ENCODE data around the gene SLC16A14.

GRCh38 chr2:229996320-229996719 is 72.4 kb downstream of the SLC16A14 start:
- TF ChIP-seq CTCF (conservative IDR thresholded peaks at IDR 0.05; ENCODE audit: low read depth in 2 of 2) (no peak), POLR2AphosphoS5 (IDR thresholded peaks at IDR 0.05; ENCODE audit: low read depth) (no peak), ETS1 (IDR thresholded peaks at IDR 0.05) (no peak), EZH2 (IDR thresholded peaks at IDR 0.05; ENCODE audit: low read depth, unreplicated experiment) (no peak), EZH2phosphoT487 (IDR thresholded peaks at IDR 0.05; ENCODE audit: unreplicated experiment) (no peak), STAT1 (IDR thresholded peaks at IDR 0.05; ENCODE audit: unreplicated experiment) (no peak)
- TF ChIP-seq, protein P1, sequence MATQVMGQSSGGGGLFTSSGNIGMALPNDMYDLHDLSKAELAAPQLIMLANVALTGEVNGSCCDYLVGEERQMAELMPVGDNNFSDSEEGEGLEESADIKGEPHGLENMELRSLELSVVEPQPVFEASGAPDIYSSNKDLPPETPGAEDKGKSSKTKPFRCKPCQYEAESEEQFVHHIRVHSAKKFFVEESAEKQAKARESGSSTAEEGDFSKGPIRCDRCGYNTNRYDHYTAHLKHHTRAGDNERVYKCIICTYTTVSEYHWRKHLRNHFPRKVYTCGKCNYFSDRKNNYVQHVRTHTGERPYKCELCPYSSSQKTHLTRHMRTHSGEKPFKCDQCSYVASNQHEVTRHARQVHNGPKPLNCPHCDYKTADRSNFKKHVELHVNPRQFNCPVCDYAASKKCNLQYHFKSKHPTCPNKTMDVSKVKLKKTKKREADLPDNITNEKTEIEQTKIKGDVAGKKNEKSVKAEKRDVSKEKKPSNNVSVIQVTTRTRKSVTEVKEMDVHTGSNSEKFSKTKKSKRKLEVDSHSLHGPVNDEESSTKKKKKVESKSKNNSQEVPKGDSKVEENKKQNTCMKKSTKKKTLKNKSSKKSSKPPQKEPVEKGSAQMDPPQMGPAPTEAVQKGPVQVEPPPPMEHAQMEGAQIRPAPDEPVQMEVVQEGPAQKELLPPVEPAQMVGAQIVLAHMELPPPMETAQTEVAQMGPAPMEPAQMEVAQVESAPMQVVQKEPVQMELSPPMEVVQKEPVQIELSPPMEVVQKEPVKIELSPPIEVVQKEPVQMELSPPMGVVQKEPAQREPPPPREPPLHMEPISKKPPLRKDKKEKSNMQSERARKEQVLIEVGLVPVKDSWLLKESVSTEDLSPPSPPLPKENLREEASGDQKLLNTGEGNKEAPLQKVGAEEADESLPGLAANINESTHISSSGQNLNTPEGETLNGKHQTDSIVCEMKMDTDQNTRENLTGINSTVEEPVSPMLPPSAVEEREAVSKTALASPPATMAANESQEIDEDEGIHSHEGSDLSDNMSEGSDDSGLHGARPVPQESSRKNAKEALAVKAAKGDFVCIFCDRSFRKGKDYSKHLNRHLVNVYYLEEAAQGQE (IDR thresholded peaks at IDR 0.05; ENCODE audit: unreplicated experiment) = no peak
